ENCODE measurements around the gene SAMD4A.

SAMD4A gene

GRCh38 chr14:54664961-54665360, 98.0 kb downstream of the SAMD4A start:
- peaks cover 4% of the 10 kb centered on the region for H3K36me3 Mint-ChIP-seq
- no peaks in the 10 kb centered on the region for H3K27me3 Mint-ChIP-seq
- H3K4me3 Mint-ChIP-seq, result no peak overlapping the region
- H3K4me1 Mint-ChIP-seq (ENCODE audit: low read depth), result peaks cover 1% of the 10 kb centered on the region
- H3K27ac Mint-ChIP-seq, result no peak overlapping the region
- no peaks in the 10 kb centered on the region for H3K9me3 Mint-ChIP-seq (ENCODE audit: low read depth)

- H3K27ac Mint-ChIP-seq, result no peak overlapping the region
- H3K27me3 Mint-ChIP-seq, result peaks cover 3% of the 10 kb centered on the region
- peaks cover 8% of the 10 kb centered on the region for H3K36me3 Mint-ChIP-seq
- no peak overlapping the region for H3K4me3 Mint-ChIP-seq
- no peaks in the 10 kb centered on the region for H3K9me3 Mint-ChIP-seq (ENCODE audit: low read depth)
- H3K4me1 Mint-ChIP-seq (ENCODE audit: low read depth), result peaks cover 11% of the 10 kb centered on the region
These were observed 99.0 kb downstream of the SAMD4A start for GRCh38 chr14:54665946-54666345.

- Mint-ChIP-seq H3K27me3 (peaks cover 7% of the 10 kb centered on the region), H3K9me3 (ENCODE audit: low read depth) (no peaks in the 10 kb centered on the region), H3K4me1 (ENCODE audit: low read depth) (peaks cover 12% of the 10 kb centered on the region), H3K27ac (no peak overlapping the region), H3K4me3 (no peak overlapping the region), H3K36me3 (peaks cover 13% of the 10 kb centered on the region)
These were observed 100.3 kb downstream of the SAMD4A start for GRCh38 chr14:54667026-54667744.

- peaks cover 7% of the 10 kb centered on the region for H3K27me3 Mint-ChIP-seq
- no peaks in the 10 kb centered on the region for H3K9me3 Mint-ChIP-seq (ENCODE audit: low read depth)
- no peak overlapping the region for H3K27ac Mint-ChIP-seq
- H3K4me1 Mint-ChIP-seq (ENCODE audit: low read depth), result peaks cover 12% of the 10 kb centered on the region
- H3K4me3 Mint-ChIP-seq, result no peak overlapping the region
- H3K36me3 Mint-ChIP-seq, result peaks cover 13% of the 10 kb centered on the region
These were observed 100.8 kb downstream of the SAMD4A start for GRCh38 chr14:54667764-54668163.

GRCh38 chr14:54669721-54670561, 103.0 kb downstream of the SAMD4A start:
- H3K27me3 Mint-ChIP-seq, result peaks cover 7% of the 10 kb centered on the region
- H3K36me3 Mint-ChIP-seq, result peaks cover 13% of the 10 kb centered on the region
- H3K4me3 Mint-ChIP-seq, result no peak overlapping the region
- no peak overlapping the region for H3K27ac Mint-ChIP-seq
- no peaks in the 10 kb centered on the region for H3K9me3 Mint-ChIP-seq (ENCODE audit: low read depth)
- peaks cover 12% of the 10 kb centered on the region for H3K4me1 Mint-ChIP-seq (ENCODE audit: low read depth)

- peaks cover 12% of the 10 kb centered on the region for H3K4me1 Mint-ChIP-seq (ENCODE audit: low read depth)
- no peak overlapping the region for H3K27ac Mint-ChIP-seq
- H3K27me3 Mint-ChIP-seq, result peaks cover 7% of the 10 kb centered on the region
- no peak overlapping the region for H3K4me3 Mint-ChIP-seq
- no peaks in the 10 kb centered on the region for H3K9me3 Mint-ChIP-seq (ENCODE audit: low read depth)
- H3K36me3 Mint-ChIP-seq, result peaks cover 13% of the 10 kb centered on the region
These were observed 104.6 kb downstream of the SAMD4A start for GRCh38 chr14:54671537-54671936.

- peaks cover 7% of the 10 kb centered on the region for H3K27me3 Mint-ChIP-seq
- no peak overlapping the region for H3K4me3 Mint-ChIP-seq
- H3K36me3 Mint-ChIP-seq, result peaks cover 13% of the 10 kb centered on the region
- peaks cover 12% of the 10 kb centered on the region for H3K4me1 Mint-ChIP-seq (ENCODE audit: low read depth)
- H3K27ac Mint-ChIP-seq, result no peak overlapping the region
- no peaks in the 10 kb centered on the region for H3K9me3 Mint-ChIP-seq (ENCODE audit: low read depth)
These were observed 105.3 kb downstream of the SAMD4A start for GRCh38 chr14:54672181-54672580.

GRCh38 chr14:54672688-54673087, 105.8 kb downstream of the SAMD4A start:
- peaks cover 13% of the 10 kb centered on the region for H3K36me3 Mint-ChIP-seq
- H3K9me3 Mint-ChIP-seq (ENCODE audit: low read depth), result no peaks in the 10 kb centered on the region
- H3K4me3 Mint-ChIP-seq, result no peak overlapping the region
- peaks cover 7% of the 10 kb centered on the region for H3K27me3 Mint-ChIP-seq
- peaks cover 12% of the 10 kb centered on the region for H3K4me1 Mint-ChIP-seq (ENCODE audit: low read depth)
- H3K27ac Mint-ChIP-seq, result no peak overlapping the region

GRCh38 chr14:54673193-54674045, 106.5 kb downstream of the SAMD4A start:
- H3K36me3 Mint-ChIP-seq, result peaks cover 9% of the 10 kb centered on the region
- H3K9me3 Mint-ChIP-seq (ENCODE audit: low read depth), result no peaks in the 10 kb centered on the region
- peaks cover 12% of the 10 kb centered on the region for H3K4me1 Mint-ChIP-seq (ENCODE audit: low read depth)
- no peak overlapping the region for H3K4me3 Mint-ChIP-seq
- H3K27me3 Mint-ChIP-seq, result peaks cover 7% of the 10 kb centered on the region
- H3K27ac Mint-ChIP-seq, result no peak overlapping the region

GRCh38 chr14:54674046-54674741, 107.3 kb downstream of the SAMD4A start:
- Mint-ChIP-seq H3K4me3 (no peak overlapping the region), H3K36me3 (peaks cover 9% of the 10 kb centered on the region), H3K27ac (no peak overlapping the region), H3K9me3 (ENCODE audit: low read depth) (no peaks in the 10 kb centered on the region), H3K27me3 (peaks cover 7% of the 10 kb centered on the region), H3K4me1 (ENCODE audit: low read depth) (peaks cover 12% of the 10 kb centered on the region)

- Mint-ChIP-seq H3K9me3 (ENCODE audit: low read depth) (no peaks in the 10 kb centered on the region), H3K27ac (no peak overlapping the region), H3K27me3 (peaks cover 7% of the 10 kb centered on the region), H3K4me3 (no peak overlapping the region), H3K4me1 (ENCODE audit: low read depth) (peaks cover 5% of the 10 kb centered on the region), H3K36me3 (peaks cover 9% of the 10 kb centered on the region)
These were observed 108.6 kb downstream of the SAMD4A start for GRCh38 chr14:54675236-54676128.

GRCh38 chr14:54676812-54677708, 110.1 kb downstream of the SAMD4A start:
- Mint-ChIP-seq H3K36me3 (no peaks in the 10 kb centered on the region), H3K27me3 (no peaks in the 10 kb centered on the region), H3K4me3 (no peak overlapping the region), H3K27ac (no peak overlapping the region), H3K9me3 (ENCODE audit: low read depth) (no peaks in the 10 kb centered on the region), H3K4me1 (ENCODE audit: low read depth) (no peaks in the 10 kb centered on the region)

- peaks cover 1% of the 10 kb centered on the region for H3K27me3 Mint-ChIP-seq
These were observed 113.7 kb downstream of the SAMD4A start for GRCh38 chr14:54680651-54681050.

More at GRCh38 chr14:54680651-54681050, 113.7 kb downstream of the SAMD4A start:
- H3K36me3 Mint-ChIP-seq, result peaks cover 5% of the 10 kb centered on the region
- peaks cover 4% of the 10 kb centered on the region for H3K4me1 Mint-ChIP-seq (ENCODE audit: low read depth)
- no peak overlapping the region for H3K4me3 Mint-ChIP-seq
- no peak overlapping the region for H3K27ac Mint-ChIP-seq
- no peaks in the 10 kb centered on the region for H3K9me3 Mint-ChIP-seq (ENCODE audit: low read depth)
